T-helper 9 cell (primary cell): ENCODE measurements around the gene ADPGK.
A peak's percentile ranks its signal among the peaks of the same experiment; 100 is the strongest.

Experiments used
- DNase-seq: peaks from one replicate; pipeline ENCODE4 v3.0.0-alpha.2; 2020

Gene ADPGK

DNA sequence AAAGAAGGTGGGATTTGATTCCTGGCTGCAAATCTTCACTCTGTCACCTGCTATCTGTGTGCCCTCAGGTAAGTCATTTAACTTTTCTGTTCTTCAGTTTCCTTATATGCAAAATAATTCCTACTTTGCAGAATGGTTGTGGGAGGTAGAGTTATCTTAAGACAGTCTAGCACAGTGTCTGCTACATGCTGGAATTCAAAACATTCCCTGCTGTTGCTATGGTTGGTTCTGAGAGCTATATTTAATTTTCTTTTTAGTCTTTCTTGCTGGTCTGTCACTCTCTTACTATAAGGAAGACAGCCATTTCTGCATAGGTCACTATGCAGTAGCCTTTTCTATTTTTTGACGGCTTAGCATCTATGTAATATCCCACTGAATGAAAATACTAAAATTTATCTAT is 4.0 kb upstream of the ADPGK start:
- no peak for DNase-seq

- no peak for DNase-seq
These were observed 3.3 kb upstream of the ADPGK start for GRCh38 chr15:72786676-72787345.

DNA sequence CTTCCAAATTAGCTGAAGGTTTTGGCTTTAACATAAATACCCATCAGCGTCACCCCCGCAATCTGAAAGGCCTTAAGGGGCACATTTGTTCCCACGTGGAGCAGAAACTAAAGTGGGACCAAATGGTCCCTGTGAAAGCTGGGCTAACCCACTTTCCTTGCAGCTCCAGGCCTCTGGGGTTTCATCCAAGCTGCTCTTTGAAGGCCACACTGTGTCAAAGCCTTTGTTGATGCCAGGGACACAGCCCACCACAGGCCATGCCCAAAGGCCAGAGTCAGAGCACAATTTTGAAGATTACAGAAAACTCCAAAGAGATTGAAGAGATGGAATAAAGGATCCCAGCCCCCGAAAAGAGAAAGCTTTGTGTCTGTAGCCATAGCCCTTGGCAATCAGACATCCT is 2.7 kb upstream of the ADPGK start:
- no peak for DNase-seq

GRCh38 chr15:72785841-72786240 is 2.3 kb upstream of the ADPGK start:
- no peak for DNase-seq

GRCh38 chr15:72785432-72785831 is 1.9 kb upstream of the ADPGK start:
- DNase-seq: peak; percentile 31

DNA sequence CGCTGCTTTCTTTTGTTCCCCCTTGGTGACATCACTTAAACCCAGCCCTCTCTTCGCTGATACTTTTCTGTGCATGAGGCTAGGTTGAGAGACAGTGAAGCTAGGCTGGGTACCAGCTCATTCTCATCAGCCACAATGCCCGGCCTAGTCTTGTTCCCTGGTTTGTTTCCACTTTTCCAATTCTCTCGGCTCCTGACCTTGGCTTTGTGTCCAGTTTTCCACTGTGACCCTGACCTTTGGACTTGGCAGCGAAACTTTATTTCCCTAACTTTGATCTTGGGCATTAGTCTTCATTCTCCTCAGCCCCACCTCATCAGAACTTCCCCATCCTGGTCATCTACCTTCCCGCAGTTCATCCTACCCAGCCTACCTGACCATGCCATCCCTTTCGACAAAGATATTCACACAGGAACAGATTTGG is 908 bp upstream of the ADPGK start:
- DNase-seq: no peak

DNA sequence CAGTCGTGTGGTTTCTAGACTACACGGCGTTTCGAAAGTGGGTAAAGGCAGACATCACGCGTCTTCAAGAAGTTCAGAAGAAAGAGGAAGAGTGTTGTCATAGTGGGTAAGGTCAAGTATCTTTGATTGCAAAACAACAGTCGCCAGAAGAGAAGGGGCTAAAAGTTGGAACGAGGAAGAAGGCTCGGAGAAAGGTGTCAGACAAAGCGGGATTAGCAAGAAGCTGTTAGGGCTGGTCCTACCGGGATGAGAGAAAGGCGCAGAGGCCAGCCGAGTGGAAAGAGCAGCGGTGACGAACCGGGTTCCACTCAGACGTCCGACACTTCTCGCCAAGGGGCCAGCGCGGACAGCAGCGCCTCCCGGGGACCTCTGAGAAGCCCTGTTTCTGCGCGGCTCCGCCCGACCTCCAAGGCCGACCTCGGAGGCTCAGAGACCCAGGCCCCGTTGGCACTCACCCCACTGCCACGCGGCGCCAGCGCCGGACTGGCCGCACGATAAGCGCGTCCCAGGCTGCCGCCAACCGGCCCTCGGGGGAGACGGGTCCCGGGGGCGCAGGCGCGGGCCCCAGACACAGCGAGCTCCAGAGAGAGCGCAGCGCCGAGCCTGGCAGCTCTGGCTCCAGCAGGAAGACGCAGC is 436 bp downstream of the ADPGK start:
- DNase-seq: no peak

- DNase-seq: no peak
These were observed 1.1 kb downstream of the ADPGK start for GRCh38 chr15:72782274-72783003.

GRCh38 chr15:72781631-72782030 is 1.9 kb downstream of the ADPGK start:
- no peak for DNase-seq

- no peak for DNase-seq
These were observed 4.8 kb downstream of the ADPGK start for GRCh38 chr15:72778796-72779195.

- DNase-seq: no peak
These were observed 8.7 kb downstream of the ADPGK start for GRCh38 chr15:72774696-72775383.

DNA sequence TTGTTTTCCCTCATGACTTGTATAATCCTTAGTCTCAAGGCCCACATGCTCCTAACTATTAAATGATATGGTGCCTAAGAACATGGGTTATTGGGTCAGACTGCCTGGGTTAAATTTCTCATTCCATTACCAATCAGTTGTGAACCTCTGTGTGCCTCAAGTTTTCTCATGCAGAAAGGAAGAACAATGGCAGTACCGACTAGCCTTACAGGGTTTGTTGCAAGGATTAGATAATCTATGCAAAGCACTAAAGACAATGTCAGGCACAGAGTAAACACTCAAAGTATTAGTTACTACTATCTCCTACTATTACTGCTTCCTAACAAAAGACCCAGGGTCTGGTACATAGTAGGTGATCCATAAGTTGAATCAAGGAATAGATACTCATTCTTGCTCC is 12.2 kb downstream of the ADPGK start:
- no peak for DNase-seq

GRCh38 chr15:72770673-72771328 is 12.8 kb downstream of the ADPGK start:
- DNase-seq: no peak

GRCh38 chr15:72766780-72767179 is 16.8 kb downstream of the ADPGK start:
- DNase-seq: no peak

DNA sequence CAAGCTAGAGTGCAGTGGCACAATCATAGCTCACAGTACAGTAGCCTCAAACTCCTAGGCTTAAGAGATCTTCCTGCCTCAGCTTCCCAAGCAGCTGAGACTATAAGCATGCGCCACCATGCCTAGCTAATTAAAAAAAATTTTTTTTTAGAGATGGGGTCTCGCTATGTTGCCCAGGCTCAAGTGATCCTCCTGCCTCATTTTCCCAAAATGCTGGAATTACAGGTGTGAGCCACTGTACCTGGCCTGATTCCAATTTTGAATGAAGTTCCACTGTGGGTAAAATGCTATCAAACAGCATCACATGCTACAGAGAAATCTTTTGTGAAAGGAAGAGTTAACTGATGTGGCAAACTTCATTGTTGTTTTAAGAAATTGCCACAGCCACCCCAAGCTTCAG is 17.5 kb downstream of the ADPGK start:
- DNase-seq: no peak

DNA sequence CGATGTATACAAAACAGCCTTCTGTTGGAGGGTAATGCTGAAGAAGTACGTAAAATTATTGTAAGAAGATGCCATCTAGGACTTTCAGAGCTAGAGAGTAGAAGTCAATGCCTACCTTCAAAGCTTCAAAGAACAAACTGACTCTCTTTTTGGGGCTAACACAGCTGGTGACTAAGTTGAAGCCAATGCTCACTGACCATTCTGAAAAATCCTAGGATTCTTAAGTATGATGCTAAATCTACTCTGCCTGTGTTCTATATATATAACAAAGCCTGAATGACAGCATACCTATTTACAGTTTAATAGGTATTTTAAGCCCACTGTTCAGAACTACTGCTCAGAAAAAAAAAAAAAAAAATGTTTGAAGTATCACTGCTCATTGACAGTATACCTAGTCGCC is 18.9 kb downstream of the ADPGK start:
- no peak for DNase-seq

GRCh38 chr15:72760590-72761260 is 22.8 kb downstream of the ADPGK start:
- DNase-seq: no peak

DNA sequence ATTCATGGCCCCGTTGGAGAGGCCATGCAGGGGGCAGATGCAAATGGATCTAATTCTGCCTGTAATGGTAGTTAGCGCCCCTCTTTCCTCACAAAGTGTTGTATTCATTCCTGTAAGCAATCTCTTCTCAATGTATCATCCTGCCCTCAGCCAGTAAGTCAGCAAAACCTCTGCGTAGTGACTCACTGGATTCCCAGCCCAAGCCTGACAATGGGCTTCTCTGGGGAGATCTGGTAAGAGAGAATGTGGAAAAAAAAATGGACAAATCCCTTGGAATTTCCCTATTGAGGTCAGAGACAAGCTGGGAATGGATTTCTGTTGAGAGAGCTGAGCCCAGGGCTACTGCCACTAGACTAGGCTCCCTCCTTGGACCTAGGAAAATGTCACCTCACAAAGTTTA is 25.4 kb downstream of the ADPGK start:
- DNase-seq: no peak

- DNase-seq: no peak
These were observed 29.5 kb downstream of the ADPGK start for GRCh38 chr15:72754096-72754495.

GRCh38 chr15:72751751-72752455 is 31.7 kb downstream of the ADPGK start:
- no peak for DNase-seq

DNA sequence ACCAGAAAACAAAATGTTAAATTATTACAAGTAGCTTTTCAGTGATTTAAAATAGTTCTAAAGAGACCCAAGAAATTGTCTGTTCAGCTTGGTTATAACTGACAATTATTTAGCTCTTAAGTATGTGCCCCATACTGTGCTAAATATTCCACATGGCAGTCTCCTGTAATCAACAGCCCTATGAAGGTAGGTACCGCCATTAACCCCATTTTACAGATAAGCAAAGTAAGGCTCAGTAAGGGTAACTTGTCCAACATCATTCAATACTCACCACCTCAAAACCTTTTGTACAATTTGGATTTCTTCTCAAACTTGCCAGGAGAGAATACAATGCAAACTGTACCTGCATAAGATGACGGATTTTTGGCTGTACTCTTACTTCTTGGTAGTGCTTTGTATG is 33.9 kb downstream of the ADPGK start:
- no peak for DNase-seq

DNA sequence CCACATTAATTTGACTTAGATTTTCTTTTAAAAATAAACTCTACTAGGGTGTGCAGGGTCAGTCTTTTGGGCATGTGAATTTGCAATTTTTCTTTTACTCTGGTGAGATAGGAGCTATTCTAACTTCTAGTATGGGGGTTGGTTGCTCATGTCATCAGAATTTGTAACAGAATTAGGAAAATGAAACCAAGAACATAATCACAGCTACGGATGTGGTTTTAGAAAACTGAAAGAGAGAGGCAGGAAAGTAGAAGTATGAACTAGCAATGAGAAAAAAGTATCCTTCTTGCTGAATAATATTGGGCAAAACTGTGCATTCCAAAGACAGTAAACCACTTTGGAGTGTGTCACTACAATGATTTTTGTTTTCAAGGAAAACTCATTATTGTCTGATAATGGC is 43.3 kb downstream of the ADPGK start:
- no peak for DNase-seq
